GM19455 (cell line): ENCODE measurements around the gene CDC42BPA.

Experiments used
- ATAC-seq: cut with Tn5 transposase; IDR thresholded peaks from one replicate; pipeline ENCODE4 v1.9.1; 2021; ENCODE audit not compliant: unreplicated experiment

CDC42BPA gene

DNA sequence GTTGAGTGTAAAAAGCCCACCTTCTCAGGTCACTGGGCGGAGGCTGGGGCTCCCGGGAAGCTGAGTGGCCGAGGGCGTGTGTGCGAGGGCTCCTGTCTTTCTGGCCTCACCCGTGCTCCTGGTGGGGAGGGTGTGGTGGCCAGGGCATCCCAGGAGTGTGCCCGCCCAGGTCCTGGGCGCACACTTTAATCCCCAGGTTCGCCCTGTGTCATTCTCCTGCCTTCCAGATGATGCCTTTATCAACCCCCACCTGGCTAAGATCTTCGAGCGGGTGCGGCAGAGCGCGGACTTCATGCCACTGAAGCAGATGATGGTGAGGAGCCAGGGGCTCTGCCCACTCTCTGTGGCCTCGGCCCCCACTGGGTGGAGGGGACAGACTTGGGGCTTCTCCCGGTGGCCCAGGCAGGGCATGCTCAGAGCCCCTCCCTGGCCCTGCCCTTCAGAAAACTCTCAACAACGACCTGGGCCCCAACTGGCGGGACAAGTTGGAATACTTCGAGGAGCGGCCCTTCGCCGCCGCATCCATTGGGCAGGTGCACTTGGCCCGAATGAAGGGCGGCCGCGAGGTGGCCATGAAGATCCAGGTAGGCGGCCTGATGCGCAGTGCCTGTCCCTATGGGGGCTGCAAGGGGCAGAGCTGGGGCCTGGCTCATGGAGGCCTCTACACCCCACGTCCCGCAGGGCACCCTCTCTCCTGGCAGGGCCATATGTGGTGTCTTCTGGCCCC lies 335.7 kb downstream of the CDC42BPA start:
- no peak for ATAC-seq

DNA sequence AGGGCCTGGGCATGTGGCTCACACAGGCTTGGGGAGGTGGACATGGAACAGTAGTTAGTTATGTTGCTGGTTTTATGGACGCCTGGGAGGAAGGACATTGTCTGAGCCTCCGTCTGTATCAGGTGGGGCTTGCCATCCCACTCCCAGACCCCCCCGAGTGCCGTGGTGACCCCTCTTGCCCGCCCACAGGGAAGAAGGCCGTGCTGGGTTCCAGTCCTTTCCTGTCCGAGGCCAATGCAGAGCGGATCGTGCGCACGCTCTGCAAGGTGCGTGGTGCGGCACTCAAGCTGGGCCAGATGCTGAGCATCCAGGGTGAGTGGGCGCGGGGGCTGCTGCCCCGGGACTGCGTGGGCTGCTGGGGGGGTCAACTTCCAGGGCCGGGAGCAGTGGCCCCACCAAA lies 336.5 kb downstream of the CDC42BPA start:
- no peak for ATAC-seq

DNA sequence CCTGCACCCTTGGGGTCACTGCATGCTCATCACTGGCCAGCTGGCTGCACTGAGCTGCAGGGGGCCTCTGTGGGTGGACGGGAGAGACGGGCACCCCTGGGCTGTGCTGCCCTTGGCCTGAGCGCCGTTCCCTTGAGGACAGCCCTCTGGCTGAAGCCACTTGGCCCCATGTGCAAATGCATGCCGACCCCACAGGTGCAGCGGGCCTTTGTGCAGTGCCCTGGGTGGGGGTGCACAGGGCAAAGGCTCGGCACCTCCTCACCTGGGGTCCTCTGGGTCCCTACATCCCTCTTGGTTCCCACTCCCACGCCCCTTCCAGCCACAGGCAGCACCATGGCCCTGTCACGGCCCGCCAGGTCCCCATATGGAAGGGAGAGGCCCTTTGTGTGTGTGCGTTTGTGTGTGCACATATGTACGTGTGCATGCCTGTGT lies 336.9 kb downstream of the CDC42BPA start:
- no peak for ATAC-seq

DNA sequence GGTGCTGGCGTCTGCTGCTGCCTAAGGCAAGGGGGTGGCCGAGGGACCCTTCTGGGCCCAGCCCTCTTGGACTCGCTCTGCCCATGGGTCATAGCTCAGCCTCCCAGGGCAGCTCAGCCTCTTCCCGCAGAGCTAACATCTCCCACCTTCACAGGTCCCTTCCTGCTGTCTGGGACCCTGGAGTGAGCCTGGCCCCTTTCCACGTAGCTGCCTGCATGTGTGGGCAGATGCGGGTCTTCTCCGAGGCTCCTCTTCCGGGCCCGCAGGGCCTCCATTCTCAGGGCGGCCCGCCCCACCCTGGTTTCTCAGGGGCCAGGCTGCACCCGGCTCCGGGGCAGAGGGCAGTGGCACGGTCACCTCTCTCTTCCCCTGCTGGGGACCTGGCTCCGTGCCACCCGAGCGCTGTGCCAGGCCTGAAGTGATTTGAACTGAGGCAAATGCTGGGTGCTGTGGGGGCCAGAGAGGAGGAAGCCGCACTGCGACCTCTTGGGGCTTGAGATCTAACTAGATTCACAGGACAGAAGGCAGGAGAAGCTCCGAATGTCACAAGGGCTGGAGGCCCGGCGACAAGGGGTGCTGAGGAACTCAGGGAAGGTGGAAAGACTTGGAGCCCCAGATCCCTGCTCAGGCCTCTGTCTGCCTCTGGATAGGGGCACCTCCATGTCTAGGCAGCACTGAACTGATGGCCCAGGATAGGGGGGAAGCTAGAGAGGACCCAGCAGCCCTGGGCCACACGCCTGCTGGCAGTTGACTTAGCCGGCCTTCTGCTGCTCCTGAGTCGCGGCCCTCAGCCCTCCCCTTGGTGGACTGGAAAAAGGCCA lies 337.5 kb downstream of the CDC42BPA start:
- no peak for ATAC-seq

GRCh38 chr1:226980122-226980560 lies 338.2 kb downstream of the CDC42BPA start:
- no peak for ATAC-seq

GRCh38 chr1:226979517-226980121 lies 338.7 kb downstream of the CDC42BPA start:
- ATAC-seq, result no peak

DNA sequence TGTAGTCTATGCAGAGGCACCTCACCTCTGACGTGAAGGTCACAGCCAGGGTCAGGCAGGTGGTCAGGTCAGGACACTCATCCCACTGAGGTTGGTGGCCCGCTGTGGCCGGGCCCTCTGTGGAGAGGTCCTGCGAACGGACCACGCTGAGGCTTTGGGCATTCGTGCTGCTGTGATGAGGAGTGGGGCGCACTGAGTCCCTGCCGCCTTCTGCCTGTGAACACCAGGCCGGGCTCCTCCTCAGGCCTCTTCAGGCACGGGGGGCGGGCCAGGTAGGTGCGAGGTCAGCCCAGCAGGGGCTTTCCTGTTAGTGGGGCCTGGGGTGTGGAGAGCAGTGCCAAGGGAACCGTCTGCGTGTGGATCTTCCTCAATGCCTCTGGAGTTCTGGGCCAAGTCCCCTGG lies 339.2 kb downstream of the CDC42BPA start:
- no peak for ATAC-seq

- no peak for ATAC-seq
Measured at GRCh38 chr1:226978432-226979114, 339.7 kb downstream of the CDC42BPA start.

DNA sequence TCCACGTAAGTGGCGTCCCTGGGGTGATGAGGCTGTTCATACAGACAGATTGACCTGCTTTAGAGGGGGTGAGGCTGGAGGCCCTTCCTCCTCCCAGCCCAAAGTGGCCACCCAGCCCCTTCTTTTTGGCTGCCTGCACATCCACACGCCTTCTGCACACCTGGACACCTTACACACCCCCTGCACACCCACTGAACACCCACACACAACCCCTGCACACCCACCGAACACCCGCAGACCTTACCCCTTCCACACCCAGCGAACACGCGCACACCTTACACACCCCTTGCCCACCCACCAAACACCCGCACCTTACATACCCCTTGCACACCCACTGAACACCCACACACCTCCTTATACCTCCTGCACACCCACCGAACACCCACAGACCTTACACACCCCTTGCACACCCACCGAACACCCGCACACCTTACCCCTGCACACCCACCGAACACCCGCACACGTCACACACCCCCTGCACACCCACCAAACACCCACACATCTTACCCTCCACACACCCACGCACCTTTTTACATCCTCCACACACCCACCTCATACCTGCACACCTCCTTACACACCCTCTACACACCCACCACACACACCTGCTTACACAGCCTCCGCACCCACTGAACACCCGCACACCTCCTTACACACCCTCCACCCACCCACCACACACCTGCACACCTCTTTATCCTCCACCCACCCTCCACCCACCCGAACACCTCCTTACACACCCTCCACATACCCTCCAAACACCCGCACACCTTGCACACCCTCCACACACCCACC lies 340.5 kb downstream of the CDC42BPA start:
- ATAC-seq, result no peak

- no peak for ATAC-seq
Measured at GRCh38 chr1:226976978-226977642, 341.2 kb downstream of the CDC42BPA start.

DNA sequence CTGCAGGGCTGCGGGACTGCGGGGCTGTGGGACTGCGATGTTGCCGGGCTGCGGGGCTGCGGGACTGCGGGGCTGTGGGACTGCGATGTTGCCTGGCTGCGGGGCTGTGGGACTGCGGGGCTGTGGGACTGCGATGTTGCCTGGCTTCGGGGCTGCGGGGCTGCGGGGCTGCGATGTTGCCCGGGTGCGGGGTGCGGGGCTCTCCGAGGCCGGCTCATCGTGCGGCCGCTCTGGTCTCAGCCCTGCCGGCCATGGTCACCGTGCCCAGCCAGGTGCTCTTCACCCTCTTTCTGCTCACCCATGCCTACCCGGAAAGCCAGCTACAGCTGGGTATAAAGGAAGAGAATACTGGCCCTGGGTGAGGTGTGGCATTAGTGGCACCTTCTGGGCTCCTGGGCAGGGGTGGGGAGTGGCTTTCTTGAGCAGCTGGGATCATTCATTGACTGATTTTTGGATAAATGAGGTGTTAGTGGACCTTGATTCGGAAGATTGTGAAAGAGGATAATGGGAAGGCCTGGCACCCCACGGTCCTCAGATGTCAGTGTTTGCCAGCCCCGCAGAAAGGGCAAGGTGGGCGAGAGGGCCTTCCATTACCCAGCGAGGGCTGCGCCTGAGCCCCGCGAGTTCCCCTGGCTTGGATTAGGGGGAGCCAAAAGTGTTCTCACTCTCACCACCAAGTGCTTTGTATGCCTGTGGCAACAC lies 341.9 kb downstream of the CDC42BPA start:
- ATAC-seq, result no peak

GRCh38 chr1:226975259-226976250 lies 342.7 kb downstream of the CDC42BPA start:
- ATAC-seq, result no peak

DNA sequence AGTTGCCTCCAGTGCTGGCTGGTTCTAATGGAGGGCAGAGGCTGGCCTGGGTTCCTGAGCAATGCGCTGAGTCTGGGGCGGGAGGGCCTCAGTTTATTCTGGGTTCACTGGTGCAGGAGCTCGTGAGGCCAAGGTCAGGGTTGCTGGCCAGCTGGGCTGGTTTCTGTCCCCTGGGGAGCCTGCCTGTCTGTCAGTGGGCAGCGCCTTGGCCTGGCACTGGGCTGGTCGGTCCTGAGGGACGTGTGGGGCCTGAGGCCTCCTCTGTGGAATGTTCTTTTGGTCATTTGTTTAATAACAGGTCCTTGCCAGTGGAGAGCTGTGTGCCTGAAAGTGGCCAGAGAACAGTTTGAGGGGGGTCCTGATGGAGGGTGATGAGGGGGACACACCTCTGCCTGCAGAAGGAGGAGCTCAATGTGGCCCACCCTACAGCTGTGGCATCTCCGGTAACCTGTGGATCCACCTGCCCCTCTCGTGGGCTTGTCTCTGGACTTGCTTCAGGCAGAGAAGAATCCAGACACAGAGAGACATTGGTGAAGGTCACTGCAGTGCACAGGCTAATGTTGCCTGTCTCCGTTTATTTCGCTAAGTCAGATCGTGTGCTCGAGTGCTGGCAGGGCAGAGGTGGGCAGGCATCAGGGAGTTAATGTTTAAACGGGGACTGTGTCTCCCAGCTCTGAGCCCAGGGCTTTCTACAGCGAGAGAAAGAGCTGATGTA lies 343.6 kb downstream of the CDC42BPA start:
- ATAC-seq, result no peak

GRCh38 chr1:226973898-226974543 lies 344.3 kb downstream of the CDC42BPA start:
- ATAC-seq, result no peak

DNA sequence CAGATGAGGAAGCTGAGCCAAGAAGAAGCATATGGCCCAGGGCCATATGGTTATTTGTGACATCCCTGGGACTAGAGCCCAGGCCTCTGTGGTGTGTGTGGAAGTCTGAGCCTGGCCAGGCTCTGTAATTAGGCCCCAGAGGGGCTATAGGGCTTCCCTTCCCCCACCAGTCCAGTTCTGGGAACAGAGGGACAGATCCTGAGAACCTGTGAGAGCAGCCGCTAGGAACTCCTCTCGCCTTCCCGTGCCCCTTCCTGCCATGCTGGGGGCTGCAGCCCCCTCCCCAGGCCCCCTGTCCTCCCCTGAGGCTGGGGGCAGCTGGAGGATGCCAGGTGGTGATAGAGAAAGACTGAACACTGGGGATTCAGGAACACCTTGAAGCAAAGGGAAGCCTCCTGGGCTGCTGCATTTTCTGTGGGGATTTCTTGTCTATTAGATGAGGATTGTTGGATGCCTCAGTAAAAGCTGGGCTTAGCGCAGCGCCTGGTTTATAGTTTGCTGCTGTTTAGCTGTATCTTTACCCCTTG lies 344.9 kb downstream of the CDC42BPA start:
- no peak for ATAC-seq

DNA sequence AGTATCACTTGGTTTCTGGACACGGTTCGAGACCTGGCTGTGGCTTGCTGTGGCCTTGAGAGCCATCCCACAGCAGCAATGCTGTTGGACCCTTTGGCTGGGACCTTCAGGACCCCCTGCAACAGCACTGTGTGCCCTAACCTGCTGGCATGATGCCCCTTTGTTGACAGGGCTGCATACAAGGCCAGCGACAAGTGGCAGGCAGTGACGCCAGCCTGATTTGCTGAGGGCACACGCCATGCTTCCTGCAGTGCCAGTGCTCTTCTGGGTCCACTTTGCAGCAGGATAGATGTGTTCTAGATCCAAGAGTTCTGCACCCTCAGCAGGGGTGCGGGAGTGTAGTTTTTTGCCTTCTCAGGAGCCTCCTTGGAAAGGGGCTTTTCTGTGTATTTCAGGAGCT lies 345.4 kb downstream of the CDC42BPA start:
- no peak for ATAC-seq

- no peak for ATAC-seq
Measured at GRCh38 chr1:226971765-226972164, 346.5 kb downstream of the CDC42BPA start.
